Fibroblast of lung (primary cell): Measurements from ENCODE around the gene DNAJC3. TPM values are rescaled to one million over a fixed set of nuclear protein-coding genes. Genes with fewer than 3 reads are reported as not detected.
"Not testable (repeated sequence)": the region's sequence is repeated elsewhere in the genome, so short reads cannot be mapped to it uniquely, and the experiment has no call there.

Experiments
- DNase-seq, 2 donors: peaks; one replicate each; pipeline versions ENCODE4 v3.0.0 to v3.0.0-alpha.2; 2010; ENCODE audit warnings: low read depth in 2 of 2
- H2AFZ ChIP-seq: 2 replicates; pipeline ENCODE4 v1.5.1; 2012; ENCODE audit warnings: low read length, control low read depth, inconsistent platforms
- H3K27ac ChIP-seq: 2 replicates; pipeline ENCODE4 v1.5.1; 2011; ENCODE audit warnings: low read length, control low read depth; ENCODE audit not compliant: insufficient read depth
- H3K27me3 ChIP-seq: 2 replicates; pipeline ENCODE4 v1.5.1; 2011; ENCODE audit warnings: mild to moderate bottlenecking, low read length; ENCODE audit not compliant: control insufficient read depth, insufficient read depth
- H3K36me3 ChIP-seq: 2 replicates; pipeline ENCODE4 v1.5.1; 2011; ENCODE audit warnings: low read length; ENCODE audit not compliant: control insufficient read depth, insufficient read depth
- H3K4me1 ChIP-seq: 2 replicates; pipeline ENCODE4 v1.5.1; 2011; ENCODE audit warnings: low read length; ENCODE audit not compliant: control insufficient read depth, insufficient read depth; ENCODE audit errors: extremely low read depth
- H3K4me2 ChIP-seq: 2 replicates; pipeline ENCODE4 v1.5.1; 2011; ENCODE audit warnings: low read length, control low read depth; ENCODE audit not compliant: insufficient read depth; ENCODE audit errors: extremely low read depth
- H3K4me3 ChIP-seq, 4 experiments: fragments of 200-600 bp in 1 of 4; sonication (generic) in 1 of 4; replicated peaks in 1 of 4; 2 replicates each; pipeline ENCODE4 v1.5.1; 2011 to 2016; ENCODE audit warnings: low read length in 4 of 4, low read depth in 3 of 4, mild to moderate bottlenecking in 3 of 4, control low read depth in 2 of 4, inconsistent platforms in 1 of 4, mixed read lengths in 1 of 4; ENCODE audit not compliant: insufficient read depth in 1 of 4; ENCODE audit errors: control extremely low read depth in 1 of 4
- H3K79me2 ChIP-seq: 2 replicates; pipeline ENCODE4 v1.5.1; 2012; ENCODE audit warnings: mild to moderate bottlenecking, low read length, inconsistent platforms; ENCODE audit not compliant: control insufficient read depth, insufficient read depth
- H3K9ac ChIP-seq: 2 replicates; pipeline ENCODE4 v1.5.1; 2011; ENCODE audit warnings: mild to moderate bottlenecking, low read length, control low read depth; ENCODE audit not compliant: insufficient read depth
- H3K9me3 ChIP-seq: 2 replicates; pipeline ENCODE4 v1.5.1; 2012; ENCODE audit warnings: low read depth, low read length; ENCODE audit not compliant: control insufficient read depth, insufficient read depth
- H4K20me1 ChIP-seq: 2 replicates; pipeline ENCODE4 v1.5.1; 2011; ENCODE audit warnings: low read length; ENCODE audit not compliant: control insufficient read depth, insufficient read depth; ENCODE audit errors: extremely low read depth
- CTCF ChIP-seq, 2 donors: IDR thresholded peaks in 1 of 2; conservative IDR thresholded peaks in 1 of 2; 1 replicate in 1 of 2; 2 replicates in 1 of 2; pipeline ENCODE4 v1.5.1; 2011 to 2012; ENCODE audit warnings: low read length in 2 of 2, control low read depth in 1 of 2, inconsistent platforms in 1 of 2, low read depth in 1 of 2, mild to moderate bottlenecking in 1 of 2
- EZH2 ChIP-seq: IDR thresholded peaks from 2 replicates; pipeline ENCODE4 v1.5.1; 2012; ENCODE audit warnings: low read length, control low read depth, mild to moderate bottlenecking; ENCODE audit errors: missing control alignments
- polyA plus RNA-seq, 2 donors: library from polyadenylated mRNA; depleted of rRNA in 1 of 2; stranded (reverse) in 1 of 2; unstranded in 1 of 2; fragments of >200 nt; gene quantifications; 2 replicates each; pipeline ENCODE4 v1.2.1, GENCODE V29; 2011 to 2012; ENCODE audit warnings: missing spikeins in 1 of 2
- total RNA-seq: library from RNA; depleted of rRNA; stranded (reverse); fragments of >200 nt; gene quantifications from 2 replicates; pipeline ENCODE4 v1.2.1, GENCODE V29; 2014

DNAJC3 gene
- total and polyA plus RNA-seq, 2 donors (not counting 1 experiment from before 2014, with no cell fraction given), result 37.6 to 55.5 TPM

- peaks cover 4% of the 10 kb centered on the region for H3K36me3 ChIP-seq
These were observed 49.9 kb downstream of the DNAJC3 start for GRCh38 chr13:95726876-95727275.

GRCh38 chr13:95728957-95729356 lies 52.0 kb downstream of the DNAJC3 start:
- Histone ChIP-seq H3K4me3 (no peak overlapping the region), H3K36me3 (peaks cover 4% of the 10 kb centered on the region), H3K4me2 (no peak overlapping the region), H3K9ac (no peak overlapping the region), H3K4me1 (no peaks in the 10 kb centered on the region), H4K20me1 (no peaks in the 10 kb centered on the region), H3K79me2 (no peaks in the 10 kb centered on the region), H3K9me3 (no peaks in the 10 kb centered on the region), H3K27ac (no peak overlapping the region), H2AFZ (no peak overlapping the region), H3K27me3 (no peaks in the 10 kb centered on the region)
- no peak for DNase-seq
- TF ChIP-seq CTCF (conservative IDR thresholded peaks at IDR 0.05 in 1 of 2, IDR thresholded peaks at IDR 0.05 in 1 of 2; ENCODE audit: low read depth in 1 of 2, low read length in 2 of 2) (no peak), EZH2 (no peak)

More at GRCh38 chr13:95726876-95727275, 49.9 kb downstream of the DNAJC3 start:
- H3K9ac ChIP-seq, result no peak overlapping the region
- no peak overlapping the region for H2AFZ ChIP-seq
- H3K27me3 ChIP-seq, result no peaks in the 10 kb centered on the region
- no peak for DNase-seq
- H4K20me1 ChIP-seq, result no peaks in the 10 kb centered on the region
- no peaks in the 10 kb centered on the region for H3K79me2 ChIP-seq
- no peak overlapping the region for H3K4me3 ChIP-seq
- no peak overlapping the region for H3K4me2 ChIP-seq
- no peak overlapping the region for H3K27ac ChIP-seq
- no peaks in the 10 kb centered on the region for H3K4me1 ChIP-seq
- H3K9me3 ChIP-seq, result no peaks in the 10 kb centered on the region
- TF ChIP-seq EZH2, result no peak
- TF ChIP-seq CTCF (conservative IDR thresholded peaks at IDR 0.05 in 1 of 2, IDR thresholded peaks at IDR 0.05 in 1 of 2; ENCODE audit: low read depth in 1 of 2, low read length in 2 of 2), result no peak

- H3K27ac ChIP-seq, result no peak overlapping the region
- H3K79me2 ChIP-seq, result no peaks in the 10 kb centered on the region
- no peak overlapping the region for H3K4me2 ChIP-seq
- H3K9ac ChIP-seq, result no peak overlapping the region
- no peaks in the 10 kb centered on the region for H3K36me3 ChIP-seq
- no peaks in the 10 kb centered on the region for H3K27me3 ChIP-seq
- TF ChIP-seq CTCF (conservative IDR thresholded peaks at IDR 0.05 in 1 of 2, IDR thresholded peaks at IDR 0.05 in 1 of 2; ENCODE audit: low read depth in 1 of 2, low read length in 2 of 2) (no peak), EZH2 (no peak)
- no peak for DNase-seq
- H3K4me1 ChIP-seq, result no peaks in the 10 kb centered on the region
- no peaks in the 10 kb centered on the region for H3K9me3 ChIP-seq
- no peaks in the 10 kb centered on the region for H4K20me1 ChIP-seq
- no peak overlapping the region for H3K4me3 ChIP-seq
- no peak overlapping the region for H2AFZ ChIP-seq
These were observed 57.2 kb downstream of the DNAJC3 start for GRCh38 chr13:95734124-95734523.

- not testable (repeated sequence) for DNase-seq, H3K9ac ChIP-seq, H3K79me2 ChIP-seq, H3K36me3 ChIP-seq, H3K9me3 ChIP-seq, H3K27me3 ChIP-seq, H3K4me2 ChIP-seq, H2AFZ ChIP-seq, H3K4me3 ChIP-seq, H3K4me1 ChIP-seq, H3K27ac ChIP-seq, H4K20me1 ChIP-seq
These were observed 63.4 kb downstream of the DNAJC3 start for GRCh38 chr13:95740071-95740978.
